Loucy (cell line): ENCODE results near the gene PIGS.

Source experiments
- EZH2phosphoT487 ChIP-seq: fragments of 200-600 bp; IDR thresholded peaks from 2 replicates; pipeline ENCODE4 v1.6.1; 2018; ENCODE audit warnings: antibody characterized with exemption, mild to moderate bottlenecking, moderate library complexity, borderline replicate concordance
- TF ChIP-seq, protein P1 (sequence below): fragments of 200-600 bp; sonication (generic); conservative IDR thresholded peaks from 2 replicates; pipeline ENCODE4 v1.5.1; 2014; ENCODE audit warnings: mild to moderate bottlenecking, antibody characterized with exemption, low read length

- TF ChIP-seq, protein P1, sequence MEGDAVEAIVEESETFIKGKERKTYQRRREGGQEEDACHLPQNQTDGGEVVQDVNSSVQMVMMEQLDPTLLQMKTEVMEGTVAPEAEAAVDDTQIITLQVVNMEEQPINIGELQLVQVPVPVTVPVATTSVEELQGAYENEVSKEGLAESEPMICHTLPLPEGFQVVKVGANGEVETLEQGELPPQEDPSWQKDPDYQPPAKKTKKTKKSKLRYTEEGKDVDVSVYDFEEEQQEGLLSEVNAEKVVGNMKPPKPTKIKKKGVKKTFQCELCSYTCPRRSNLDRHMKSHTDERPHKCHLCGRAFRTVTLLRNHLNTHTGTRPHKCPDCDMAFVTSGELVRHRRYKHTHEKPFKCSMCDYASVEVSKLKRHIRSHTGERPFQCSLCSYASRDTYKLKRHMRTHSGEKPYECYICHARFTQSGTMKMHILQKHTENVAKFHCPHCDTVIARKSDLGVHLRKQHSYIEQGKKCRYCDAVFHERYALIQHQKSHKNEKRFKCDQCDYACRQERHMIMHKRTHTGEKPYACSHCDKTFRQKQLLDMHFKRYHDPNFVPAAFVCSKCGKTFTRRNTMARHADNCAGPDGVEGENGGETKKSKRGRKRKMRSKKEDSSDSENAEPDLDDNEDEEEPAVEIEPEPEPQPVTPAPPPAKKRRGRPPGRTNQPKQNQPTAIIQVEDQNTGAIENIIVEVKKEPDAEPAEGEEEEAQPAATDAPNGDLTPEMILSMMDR, result no peak
- no peak for TF ChIP-seq EZH2phosphoT487
Measured at GRCh38 chr17:28616281-28616680, 45.0 kb upstream of the PIGS start.
